Measurements from ENCODE around the gene DDX31.

DDX31 gene

DNA sequence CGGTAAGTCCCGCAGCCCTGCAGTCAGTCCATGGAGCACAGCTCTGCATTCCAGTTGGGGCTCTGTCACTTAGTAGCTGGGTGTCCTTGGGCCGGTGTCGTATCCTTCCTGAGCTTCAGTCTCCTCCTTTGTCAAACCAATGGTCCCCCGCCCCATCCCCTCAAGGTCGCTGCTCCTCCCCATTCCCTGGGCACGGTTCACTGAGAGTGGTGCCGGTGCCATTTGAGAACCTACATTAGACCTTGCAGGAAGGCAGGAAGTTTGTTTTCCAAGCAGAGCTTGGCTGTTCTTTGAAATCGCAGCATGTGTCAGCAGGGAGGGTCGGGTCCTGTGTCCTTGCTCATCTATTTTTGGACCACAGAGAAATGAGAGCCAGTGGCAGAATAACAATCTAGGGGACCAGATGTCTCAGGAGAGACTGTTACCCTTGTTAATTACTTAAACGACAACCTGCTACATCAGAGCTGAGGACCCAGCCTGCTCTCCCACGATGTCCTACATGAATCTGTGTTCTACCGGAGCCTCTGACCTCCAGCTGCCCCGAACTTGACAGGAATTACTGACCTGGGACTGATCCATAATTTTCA is 109.1 kb downstream of the DDX31 start:
- in situ Hi-C loops (cut with MboI; ENCODE audit: low pct_unique_long_range_greater_than_20kb, low sequenced_read_pairs) = no loop called here
- no peak for DNase-seq

DNA sequence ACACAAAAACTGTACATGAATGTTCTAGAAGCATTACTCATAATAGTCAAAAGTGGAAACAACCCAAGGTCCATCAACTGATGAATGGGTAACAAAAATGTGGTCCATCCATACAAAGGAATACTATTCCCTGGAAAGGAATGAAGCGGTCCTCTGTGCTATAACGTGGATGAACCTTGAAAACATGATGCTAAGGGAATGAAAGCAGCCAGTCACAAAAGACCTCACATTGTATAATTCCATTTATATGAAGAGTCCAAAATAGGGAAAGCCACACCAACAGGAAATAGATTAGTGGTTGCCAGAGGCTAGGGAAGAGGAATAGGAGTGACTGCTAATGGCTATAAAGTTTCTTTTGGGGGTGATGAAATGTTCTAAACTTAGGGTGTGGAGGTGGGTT is 110.1 kb downstream of the DDX31 start:
- in situ Hi-C loops (cut with MboI; ENCODE audit: low pct_unique_long_range_greater_than_20kb, low sequenced_read_pairs) = no loop called here
- DNase-seq = no peak

DNA sequence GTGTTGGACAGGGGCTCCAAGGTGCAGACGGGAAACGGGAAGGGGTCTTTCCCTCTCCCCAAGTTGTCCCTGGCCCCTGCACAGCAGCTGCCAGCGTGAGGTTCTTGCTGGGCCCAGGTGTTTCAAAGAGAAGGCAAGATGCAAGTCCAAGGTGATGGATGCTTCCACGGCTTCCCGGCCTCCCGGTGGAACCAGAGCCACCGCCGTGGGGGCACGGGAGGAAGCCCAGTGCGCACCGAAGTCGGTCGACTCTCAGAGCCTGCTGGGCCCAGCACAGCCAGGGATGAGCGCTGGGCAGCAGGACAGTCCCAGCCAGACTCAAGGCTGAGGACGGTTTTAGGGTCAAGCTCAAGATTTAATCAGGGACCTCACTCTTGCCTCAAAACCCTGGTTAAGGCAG is 112.6 kb downstream of the DDX31 start:
- DNase-seq = no peak
- in situ Hi-C loops (cut with MboI; ENCODE audit: low pct_unique_long_range_greater_than_20kb, low sequenced_read_pairs) = no loop called here

DNA sequence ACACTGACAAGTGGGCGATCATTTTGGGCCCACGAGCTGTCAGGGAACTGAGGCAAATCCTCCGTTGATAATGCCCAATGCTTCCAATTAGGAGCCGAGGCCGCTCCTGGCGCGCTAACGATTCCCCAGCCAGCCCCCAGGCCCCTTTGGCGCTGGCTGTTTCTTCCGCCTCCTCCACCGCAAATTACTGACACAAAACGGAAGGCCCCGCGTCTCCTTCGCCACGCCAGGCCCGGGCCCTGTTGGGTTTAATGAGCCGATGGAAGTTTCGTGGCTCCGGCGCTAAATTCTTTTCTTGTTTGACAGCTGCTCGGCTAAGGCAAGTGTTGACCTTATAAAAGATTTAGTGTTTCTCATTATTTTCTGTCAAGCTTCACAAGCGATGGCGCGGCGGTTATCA is 113.1 kb downstream of the DDX31 start:
- in situ Hi-C loops (cut with MboI; ENCODE audit: low pct_unique_long_range_greater_than_20kb, low sequenced_read_pairs) = no loop called here

DNA sequence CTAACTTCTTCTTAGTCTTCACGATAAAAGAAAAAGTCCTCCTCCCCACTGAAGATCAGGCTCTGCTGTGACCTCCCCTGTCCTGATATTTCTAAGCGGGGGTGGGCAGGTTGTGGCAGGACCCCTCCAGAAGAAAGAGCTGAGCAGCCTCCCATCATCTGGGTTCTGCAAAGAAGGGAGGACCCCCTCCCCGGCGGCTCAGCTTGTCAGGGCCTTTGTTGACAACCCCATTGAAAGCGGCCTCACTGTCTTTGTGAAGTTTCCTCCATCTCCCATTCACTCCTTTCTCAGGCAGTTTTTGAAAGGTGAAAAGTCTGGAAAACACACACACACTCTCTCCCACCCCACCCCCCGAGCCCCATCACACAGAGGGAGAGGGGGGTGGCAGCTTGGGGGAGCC is 113.5 kb downstream of the DDX31 start:
- in situ Hi-C loops (cut with MboI; ENCODE audit: low pct_unique_long_range_greater_than_20kb, low sequenced_read_pairs) = no loop called here
- DNase-seq = no peak

More for the DNA sequence above, 113.1 kb downstream of the DDX31 start:
- no peak for DNase-seq

DNA sequence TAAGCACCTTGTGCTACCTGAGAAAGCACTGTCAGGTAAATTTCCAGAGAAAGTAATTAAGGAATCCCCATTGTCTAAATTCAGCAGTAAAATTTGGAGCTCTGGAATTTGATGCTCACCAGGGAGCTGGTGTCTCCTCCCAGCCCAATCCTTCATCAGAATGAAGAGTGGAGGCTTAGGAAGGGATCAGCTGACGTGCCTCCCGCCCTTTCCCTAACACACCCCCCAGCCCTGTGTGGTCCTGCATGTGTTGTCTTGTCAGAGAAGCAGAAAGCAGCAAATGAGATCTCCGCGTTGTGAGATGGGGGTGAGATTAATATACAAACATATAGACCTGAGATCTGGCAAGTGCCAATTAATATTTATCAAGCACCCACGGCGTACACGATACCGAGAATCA is 114.3 kb downstream of the DDX31 start:
- no peak for DNase-seq
- in situ Hi-C loops (cut with MboI; ENCODE audit: low pct_unique_long_range_greater_than_20kb, low sequenced_read_pairs) = no loop called here

DNA sequence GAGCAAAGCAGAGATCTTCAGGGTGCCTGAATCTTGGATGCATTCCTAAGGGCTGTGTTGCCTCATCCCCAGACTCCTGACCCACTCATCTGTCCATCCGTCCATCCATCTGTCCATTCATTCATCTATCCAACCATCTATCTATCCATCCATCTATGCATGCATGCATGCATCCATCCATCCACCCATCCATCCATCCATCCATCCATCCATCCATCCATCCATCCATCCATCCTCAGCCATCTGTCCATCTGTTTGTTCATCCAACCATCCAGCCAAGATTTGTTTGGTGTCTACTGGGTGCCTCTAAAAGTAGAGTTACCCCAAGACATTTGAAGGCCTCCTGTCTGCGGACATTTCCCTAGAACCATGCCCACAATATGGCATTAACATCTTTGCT is 115.0 kb downstream of the DDX31 start:
- in situ Hi-C loops (cut with MboI; ENCODE audit: low pct_unique_long_range_greater_than_20kb, low sequenced_read_pairs) = no loop called here

DNA sequence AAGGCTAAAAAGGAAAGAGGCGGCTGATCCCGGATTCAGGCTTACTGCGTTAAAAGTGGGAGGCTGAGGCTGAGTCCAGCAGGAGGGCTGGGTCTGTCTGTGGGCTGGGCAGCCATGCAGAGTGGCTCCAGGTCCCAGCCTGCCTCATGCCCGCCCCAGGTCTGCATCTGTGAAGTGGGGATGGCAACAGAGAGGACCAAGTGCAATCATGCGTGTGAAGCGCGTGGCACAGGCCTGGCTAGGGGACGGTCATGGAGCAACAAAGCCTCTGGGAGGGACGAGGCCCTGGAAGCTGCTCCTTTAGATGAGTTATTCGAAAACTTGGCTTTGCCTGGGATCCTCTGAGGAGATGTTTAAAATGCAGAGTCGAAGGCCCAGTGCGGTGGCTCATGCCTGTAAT is 117.7 kb downstream of the DDX31 start:
- DNase-seq = no peak
- in situ Hi-C loops (cut with MboI; ENCODE audit: low pct_unique_long_range_greater_than_20kb, low sequenced_read_pairs) = no loop called here

More for the DNA sequence above, 115.0 kb downstream of the DDX31 start:
- DNase-seq = no peak

DNA sequence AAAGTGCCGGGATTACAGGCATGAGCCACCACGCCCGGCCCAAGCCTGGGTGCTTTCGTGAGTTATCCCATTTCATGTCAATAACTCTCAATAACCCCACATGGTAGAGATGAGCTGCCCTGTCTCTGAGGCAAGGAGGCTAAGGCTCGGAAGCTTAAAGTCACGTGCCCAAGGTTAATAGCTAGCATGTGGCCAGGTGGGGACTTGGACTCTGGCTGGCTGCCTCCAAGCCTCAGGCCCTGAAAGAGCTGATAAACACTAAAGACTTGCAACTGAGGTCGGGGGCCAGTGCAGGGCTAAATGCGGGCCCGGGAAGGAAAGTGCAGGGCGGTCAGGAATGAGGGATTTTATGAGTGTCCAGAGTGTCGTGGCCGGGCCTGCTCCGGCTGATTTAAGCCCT is 118.2 kb downstream of the DDX31 start:
- DNase-seq = no peak
- in situ Hi-C loops (cut with MboI; ENCODE audit: low pct_unique_long_range_greater_than_20kb, low sequenced_read_pairs) = no loop called here

DNA sequence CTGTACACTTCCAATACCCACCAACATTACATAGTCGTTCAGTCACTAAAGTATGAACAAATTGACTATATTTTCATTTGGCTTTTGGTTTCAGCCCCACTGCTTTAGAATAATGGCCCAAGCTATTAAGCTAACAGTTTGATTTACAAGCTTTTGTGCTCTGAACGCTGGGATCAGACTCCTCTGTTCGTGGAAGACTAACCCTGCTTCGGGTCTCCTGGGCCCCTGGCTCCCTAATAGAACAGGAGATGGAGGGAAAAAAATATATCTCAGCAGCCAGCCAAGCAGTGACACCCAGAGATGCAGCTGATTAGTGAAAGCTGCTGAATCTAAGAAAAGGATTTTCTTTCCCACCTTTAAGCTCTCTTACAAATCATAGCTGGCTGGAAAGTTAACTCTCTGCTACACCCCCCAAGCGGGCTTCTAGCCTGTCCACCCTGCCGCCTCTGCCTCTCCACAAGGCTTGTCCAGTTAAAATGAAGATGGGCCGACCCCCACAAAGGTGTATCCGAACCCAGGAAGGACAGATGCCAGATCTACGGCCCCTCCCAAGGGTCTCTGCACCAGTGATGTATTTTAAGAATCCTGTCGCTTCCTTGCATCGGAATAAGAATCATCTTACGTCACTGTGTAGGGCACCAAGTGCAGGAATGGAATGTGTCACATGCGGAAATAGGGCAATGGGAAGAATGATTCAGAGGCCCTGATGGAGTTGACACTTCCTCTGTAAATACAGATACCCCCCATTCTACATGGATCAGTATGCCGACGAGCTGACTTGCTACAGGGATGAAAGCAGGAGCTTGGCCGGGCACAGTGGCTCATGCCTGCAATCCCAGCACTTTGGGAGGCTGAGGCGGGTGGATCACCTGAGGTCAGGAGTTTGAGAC is 120.8 kb downstream of the DDX31 start:
- in situ Hi-C loops (cut with MboI; ENCODE audit: low pct_unique_long_range_greater_than_20kb, low sequenced_read_pairs) = no loop called here

DNA sequence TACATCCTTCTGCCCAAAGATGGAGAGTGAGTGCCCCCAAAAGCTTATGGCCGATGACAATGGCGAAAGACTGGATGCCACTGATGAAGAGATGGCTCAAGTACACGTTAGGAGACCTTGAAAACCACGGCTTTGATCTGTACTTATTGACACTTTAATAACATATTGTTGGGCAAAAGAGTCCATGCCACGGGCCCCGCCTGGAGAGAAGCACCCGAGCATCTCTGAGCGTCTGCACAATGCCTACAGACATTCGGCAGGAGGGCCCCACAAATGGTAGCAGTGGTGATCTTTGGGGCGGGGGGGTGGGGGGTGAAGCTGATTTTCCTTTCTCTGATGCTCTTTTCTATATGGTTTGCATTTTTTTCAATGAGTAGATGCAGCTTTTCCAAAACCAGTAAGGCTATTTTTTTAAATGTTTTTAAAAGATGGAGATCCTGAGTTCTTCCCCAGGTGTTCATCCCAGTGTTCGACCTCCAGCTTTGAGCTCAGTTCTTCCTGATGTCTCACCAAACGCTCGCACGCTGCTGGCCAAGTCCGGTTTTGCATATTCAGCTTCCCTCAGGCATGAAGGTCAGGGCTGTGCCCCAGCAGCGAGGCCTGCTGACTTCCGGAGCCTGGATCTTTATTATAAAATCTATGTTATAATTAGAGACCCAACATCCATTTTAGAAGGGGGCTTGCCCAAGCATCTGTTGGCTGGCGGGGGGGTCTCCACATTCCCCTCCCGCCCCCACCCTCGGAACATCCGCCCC is 121.6 kb downstream of the DDX31 start:
- in situ Hi-C loops (cut with MboI; ENCODE audit: low pct_unique_long_range_greater_than_20kb, low sequenced_read_pairs) = no loop called here

More for the DNA sequence above, 120.8 kb downstream of the DDX31 start:
- no peak for DNase-seq

DNA sequence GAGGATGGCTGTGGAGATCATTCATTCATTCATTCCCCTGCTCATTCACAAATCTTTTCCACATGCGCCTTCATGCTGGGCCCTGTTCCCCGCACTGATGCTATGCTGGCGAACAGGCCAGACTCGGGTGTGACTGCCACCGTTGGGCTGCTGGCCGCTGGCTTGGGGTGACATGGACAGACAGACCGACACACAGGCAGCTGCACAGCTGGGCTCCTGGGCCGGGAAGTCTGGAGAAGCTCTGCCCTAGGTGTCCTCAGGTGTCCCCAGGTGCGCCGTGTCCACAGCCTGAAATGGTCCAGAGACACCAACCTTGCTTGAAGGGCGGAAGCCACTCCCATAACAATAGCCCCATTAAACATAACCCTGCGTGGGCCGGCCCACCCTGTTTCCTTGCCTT is 122.3 kb downstream of the DDX31 start:
- in situ Hi-C loops (cut with MboI; ENCODE audit: low pct_unique_long_range_greater_than_20kb, low sequenced_read_pairs) = no loop called here
- DNase-seq = no peak

More for the DNA sequence above, 121.6 kb downstream of the DDX31 start:
- no peak for DNase-seq

DNA sequence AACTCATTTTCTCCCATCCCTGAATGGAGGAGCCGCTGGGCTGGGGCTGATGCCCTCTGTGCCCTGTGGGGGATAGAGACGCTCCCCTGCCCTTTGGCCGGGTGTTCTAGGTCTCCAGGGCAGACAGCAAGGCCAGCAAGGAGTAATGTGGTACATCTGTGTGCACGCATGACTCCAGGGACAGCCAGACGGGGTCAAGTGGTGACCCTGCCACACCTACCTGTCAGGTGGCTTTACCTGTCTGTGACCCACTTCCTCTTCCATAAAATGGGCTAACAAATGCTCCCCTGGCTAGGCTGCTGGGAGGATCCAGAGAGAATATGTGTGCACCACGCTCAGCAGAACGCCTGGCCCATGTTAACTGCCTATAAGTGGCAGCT is 122.7 kb downstream of the DDX31 start:
- DNase-seq = no peak
- in situ Hi-C loops (cut with MboI; ENCODE audit: low pct_unique_long_range_greater_than_20kb, low sequenced_read_pairs) = no loop called here

DNA sequence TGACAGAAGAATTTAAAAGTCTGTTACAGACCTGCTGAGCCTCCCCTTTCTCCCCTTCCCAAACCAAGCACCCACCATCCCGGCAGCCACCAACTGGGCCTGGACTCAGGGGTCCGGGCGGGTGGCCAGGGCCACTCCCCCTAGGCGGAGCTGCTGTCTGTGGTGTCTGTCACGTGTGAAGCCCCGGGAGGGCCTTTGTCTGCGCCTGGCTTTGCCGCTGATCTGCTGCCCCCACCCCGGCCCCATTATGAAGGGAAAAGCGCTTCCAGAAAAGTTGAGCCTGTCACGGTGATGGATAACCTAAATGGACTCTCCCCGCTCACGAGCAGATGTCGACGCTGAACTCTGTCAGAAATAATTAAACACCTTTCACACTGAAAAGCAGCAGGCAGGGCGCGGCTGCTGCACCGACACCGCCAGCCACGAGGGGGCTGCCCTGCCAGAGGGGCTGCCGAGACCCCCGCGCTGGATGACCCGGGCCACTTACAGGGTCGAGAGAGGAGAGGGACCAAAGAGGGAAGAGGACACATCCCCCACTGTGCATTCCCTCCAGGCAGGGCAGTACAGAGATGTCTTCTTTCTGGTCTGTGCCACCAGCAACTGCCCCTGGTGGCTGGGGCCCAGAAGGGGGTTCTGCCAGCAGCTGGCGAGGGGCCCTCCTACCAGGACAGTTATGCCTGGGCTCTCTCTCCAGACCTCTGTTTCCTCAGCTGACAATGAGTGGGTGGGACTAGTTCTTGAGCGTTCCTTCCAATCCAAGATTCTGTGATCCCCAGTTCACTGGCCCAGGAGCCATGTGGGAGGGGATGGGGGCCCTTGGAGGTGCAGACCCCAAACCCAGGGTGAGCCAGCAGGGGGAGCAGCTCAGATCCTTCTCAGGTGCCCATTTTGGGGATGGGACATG is 123.4 kb downstream of the DDX31 start:
- peak; percentile 26 for DNase-seq

DNA sequence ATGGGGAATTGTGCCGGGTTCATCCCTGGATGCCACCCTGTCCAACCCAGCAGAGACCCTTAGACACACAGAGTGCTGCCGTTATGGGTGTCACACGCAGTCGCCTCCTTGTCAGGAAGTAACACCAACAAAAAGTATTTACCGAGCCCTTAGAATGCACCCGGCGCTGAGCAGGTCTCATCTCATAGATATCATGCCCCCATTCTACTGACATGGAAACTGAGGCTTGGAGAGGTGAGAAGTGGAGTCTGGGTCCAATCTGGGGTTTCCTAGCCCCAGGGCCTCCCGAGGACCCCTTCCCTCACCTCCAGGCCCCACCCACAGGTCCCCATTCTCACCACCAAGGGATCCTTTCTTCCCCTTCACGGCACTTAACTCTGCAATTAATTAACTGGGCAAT is 124.2 kb downstream of the DDX31 start:
- DNase-seq = no peak
- in situ Hi-C loops (cut with MboI; ENCODE audit: low pct_unique_long_range_greater_than_20kb, low sequenced_read_pairs) = no loop called here

More for the DNA sequence above, 123.4 kb downstream of the DDX31 start:
- in situ Hi-C loops (cut with MboI; ENCODE audit: low pct_unique_long_range_greater_than_20kb, low sequenced_read_pairs) = no loop called here

DNA sequence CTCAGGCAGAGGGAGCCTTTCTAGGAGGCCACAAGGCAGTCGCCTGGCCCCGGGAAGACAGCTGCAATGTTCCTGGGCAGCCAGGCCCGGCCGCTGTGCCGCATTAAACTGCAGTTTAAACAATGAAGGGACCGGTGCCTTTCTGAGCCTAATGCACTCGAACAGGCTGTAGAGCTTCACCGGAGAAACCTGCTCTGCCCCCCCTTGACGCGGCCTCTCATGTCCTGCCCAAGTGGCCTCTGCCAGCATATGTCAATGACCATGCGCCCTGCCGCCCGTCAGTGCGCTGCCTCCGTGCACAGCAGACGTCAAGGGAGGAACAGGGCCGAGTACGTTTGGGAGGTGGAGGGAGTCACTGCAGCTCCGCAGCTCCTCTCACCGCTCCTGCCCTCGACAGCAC is 125.8 kb downstream of the DDX31 start:
- DNase-seq = no peak
- in situ Hi-C loops (cut with MboI; ENCODE audit: low pct_unique_long_range_greater_than_20kb, low sequenced_read_pairs) = no loop called here

DNA sequence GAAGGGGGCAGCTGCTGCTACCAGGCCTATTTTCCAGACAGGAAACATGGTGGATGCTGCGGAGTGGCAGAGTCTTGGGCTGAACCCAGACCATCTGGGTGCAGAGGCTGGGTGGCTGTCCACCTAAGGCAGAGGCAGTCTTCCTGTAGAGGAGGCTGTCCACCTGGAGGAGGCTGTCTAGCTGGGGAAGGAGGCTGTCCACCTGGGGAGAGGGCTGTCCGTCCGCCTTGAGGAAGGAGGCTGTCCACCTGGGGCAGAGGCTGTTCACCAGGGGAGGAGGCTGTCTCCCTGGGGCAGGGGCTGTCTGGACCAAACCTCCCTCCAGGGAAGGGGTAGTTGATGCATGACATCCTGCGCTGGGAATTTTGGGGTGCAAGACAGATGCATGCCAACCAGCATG is 126.5 kb downstream of the DDX31 start:
- no peak for DNase-seq
- in situ Hi-C loops (cut with MboI; ENCODE audit: low pct_unique_long_range_greater_than_20kb, low sequenced_read_pairs) = no loop called here

Data from KBM-7 (cell line).